WTC11 (cell line): Measurements from ENCODE around the gene TNNT2. TPM values are rescaled to one million over a fixed set of nuclear protein-coding genes. Genes with fewer than 3 reads are reported as not detected.

Source experiments
- ATAC-seq: fragments of 200-7000 bp; cut with Tn5 transposase; 2 replicates; pipeline ENCODE4 v1.10.0; 2021; ENCODE audit warnings: mild to moderate bottlenecking, moderate library complexity
- CTCF ChIA-PET: fragments of 300-600 bp; sonication (Branson Sonifier 250); formaldehyde crosslinking; loops from one replicate; lab custom pipeline; 2021; ENCODE audit warnings: antibody characterized with exemption; lab: Charles Lee
- POLR2A ChIA-PET: fragments of 350-600 bp; sonication (Branson Sonifier 250); formaldehyde crosslinking; loops from one replicate; lab custom pipeline; 2021; ENCODE audit warnings: antibody characterized with exemption; lab: Charles Lee
- DNase-seq: peaks from one replicate; pipeline ENCODE4 v3.0.0; 2021; ENCODE audit warnings: low spot score
- H3K27ac Mint-ChIP-seq: 2 replicates; pipeline ENCODE4 v1.8.0; 2021; ENCODE audit warnings: mixed read lengths
- H3K27me3 Mint-ChIP-seq: 2 replicates; pipeline ENCODE4 v1.8.0; 2021; ENCODE audit warnings: low read depth, mild to moderate bottlenecking, moderate library complexity, mixed read lengths
- H3K36me3 Mint-ChIP-seq: 2 replicates; pipeline ENCODE4 v1.8.0; 2021; ENCODE audit warnings: mixed read lengths
- H3K4me1 Mint-ChIP-seq: 2 replicates; pipeline ENCODE4 v1.8.0; 2022; ENCODE audit warnings: mixed read lengths
- H3K4me3 Mint-ChIP-seq: 2 replicates; pipeline ENCODE4 v1.8.0; 2021; ENCODE audit warnings: mild to moderate bottlenecking, moderate library complexity, mixed read lengths
- H3K9me3 Mint-ChIP-seq: 2 replicates; pipeline ENCODE4 v1.8.0; 2021; ENCODE audit warnings: mixed read lengths
- ARID4B ChIP-seq: sonication (generic); formaldehyde crosslinking; IDR thresholded peaks from 2 replicates; pipeline ENCODE4 v1.8.0; 2023; ENCODE audit warnings: missing genetic modification reagents, mild to moderate bottlenecking, borderline replicate concordance
- ATF1 ChIP-seq: sonication (generic); formaldehyde crosslinking; IDR thresholded peaks from 2 replicates; pipeline ENCODE4 v1.8.1; 2023; ENCODE audit warnings: mild to moderate bottlenecking, moderate library complexity, missing genetic modification reagents
- CBFB ChIP-seq: sonication (generic); formaldehyde crosslinking; IDR thresholded peaks from 2 replicates; pipeline ENCODE4 v1.8.1; 2022; ENCODE audit warnings: mild to moderate bottlenecking, low read depth, missing genetic modification reagents
- CTCF ChIP-seq: fragments of 200-600 bp; IDR thresholded peaks from 2 replicates; pipeline ENCODE4 v1.8.0; 2022; ENCODE audit warnings: antibody characterized with exemption
- ELF4 ChIP-seq: sonication (generic); formaldehyde crosslinking; IDR thresholded peaks from 2 replicates; pipeline ENCODE4 v1.8.1; 2022; ENCODE audit warnings: low read depth, mild to moderate bottlenecking, moderate library complexity, missing genetic modification reagents
- FOXJ3 ChIP-seq: sonication (generic); formaldehyde crosslinking; IDR thresholded peaks from 2 replicates; pipeline ENCODE4 v1.9.0; 2021; ENCODE audit warnings: missing genetic modification reagents, mild to moderate bottlenecking, borderline replicate concordance
- GRHL2 ChIP-seq: fragments of 250-450 bp; sonication (Bioruptor Pico); IDR thresholded peaks from 2 replicates; pipeline ENCODE4 v1.8.0; 2022; ENCODE audit warnings: mild to moderate bottlenecking, moderate library complexity; ENCODE audit not compliant: insufficient replicate concordance, severe bottlenecking
- GTF2I ChIP-seq: fragments of 250-450 bp; sonication (Bioruptor Pico); conservative IDR thresholded peaks from 2 replicates; pipeline ENCODE4 v1.4.0; 2021; ENCODE audit warnings: mild to moderate bottlenecking
- HMGA2 ChIP-seq: fragments of 250-450 bp; sonication (Bioruptor Pico); IDR thresholded peaks from 2 replicates; pipeline ENCODE4 v1.4.0; 2021; ENCODE audit warnings: mild to moderate bottlenecking, moderate library complexity
- JAZF1 ChIP-seq: fragments of 250-450 bp; sonication (Bioruptor Pico); IDR thresholded peaks from 2 replicates; pipeline ENCODE4 v1.9.0; 2021; ENCODE audit warnings: moderate library complexity, mild to moderate bottlenecking, inconsistent platforms
- MXD4 ChIP-seq: fragments of 250-450 bp; sonication (Bioruptor Pico); IDR thresholded peaks from 2 replicates; pipeline ENCODE4 v1.8.0; 2021; ENCODE audit warnings: mild to moderate bottlenecking, moderate library complexity, borderline replicate concordance
- NFATC4 ChIP-seq: fragments of 250-450 bp; sonication (Bioruptor Pico); IDR thresholded peaks from 2 replicates; pipeline ENCODE4 v1.9.0; 2021; ENCODE audit warnings: mild to moderate bottlenecking
- PRDM15 ChIP-seq: sonication (generic); formaldehyde crosslinking; IDR thresholded peaks from 2 replicates; pipeline ENCODE4 v1.8.0; 2022; ENCODE audit warnings: missing genetic modification reagents
- TEAD4 ChIP-seq: sonication (generic); formaldehyde crosslinking; IDR thresholded peaks from 2 replicates; pipeline ENCODE4 v1.8.0; 2022; ENCODE audit warnings: mild to moderate bottlenecking, missing genetic modification reagents
- USF1 ChIP-seq: sonication (generic); formaldehyde crosslinking; IDR thresholded peaks from 2 replicates; pipeline ENCODE4 v1.8.0; 2022; ENCODE audit warnings: mild to moderate bottlenecking, missing genetic modification reagents
- USF2 ChIP-seq: sonication (generic); formaldehyde crosslinking; IDR thresholded peaks from 2 replicates; pipeline ENCODE4 v1.8.1; 2023; ENCODE audit warnings: mild to moderate bottlenecking, missing genetic modification reagents, moderate library complexity
- ZBTB21 ChIP-seq: sonication (generic); formaldehyde crosslinking; IDR thresholded peaks from 2 replicates; pipeline ENCODE4 v1.8.1; 2023; ENCODE audit warnings: mild to moderate bottlenecking, missing genetic modification reagents, borderline replicate concordance
- ZNF396 ChIP-seq: fragments of 250-450 bp; sonication (Bioruptor Pico); IDR thresholded peaks from 2 replicates; pipeline ENCODE4 v1.8.0; 2021; ENCODE audit warnings: mild to moderate bottlenecking, moderate library complexity, borderline replicate concordance
- total RNA-seq: library from RNA; stranded (reverse); gene quantifications from 3 replicates; pipeline ENCODE4 v1.2.3, GENCODE V29; 2021
- TF ChIP-seq, protein P1 (sequence below): fragments of 250-450 bp; sonication (Bioruptor Pico); IDR thresholded peaks from 2 replicates; pipeline ENCODE4 v1.9.0; 2021; ENCODE audit warnings: moderate library complexity, mild to moderate bottlenecking, inconsistent platforms, borderline replicate concordance
- TF ChIP-seq, protein P2 (sequence below): fragments of 250-450 bp; sonication (Bioruptor Pico); conservative IDR thresholded peaks from 2 replicates; pipeline ENCODE4 v1.9.0; 2021; ENCODE audit warnings: mild to moderate bottlenecking

Gene TNNT2
- total RNA-seq, 1 experiment from 2014 or later = 6.1 TPM

- ATAC-seq (no peak), DNase-seq (no peak)
- Mint-ChIP-seq H3K4me1 (peaks cover 9% of the 10 kb centered on the region), H3K27ac (no peak overlapping the region), H3K9me3 (peaks cover 15% of the 10 kb centered on the region), H3K36me3 (peaks cover 7% of the 10 kb centered on the region), H3K4me3 (no peak overlapping the region), H3K27me3 (peaks cover 10% of the 10 kb centered on the region)
- no peak for TF ChIP-seq ARID4B (CRISPR knock-in tag)
- no peak for TF ChIP-seq ELF4
- no peak for TF ChIP-seq PRDM15 (CRISPR knock-in tag)
- no peak for TF ChIP-seq MXD4 (CRISPR knock-in tag)
- TF ChIP-seq JAZF1 (CRISPR knock-in tag) = no peak
- TF ChIP-seq ZBTB21 (CRISPR knock-in tag) = no peak
- no peak for TF ChIP-seq FOXJ3 (CRISPR knock-in tag)
- TF ChIP-seq CTCF = no peak
- TF ChIP-seq GRHL2 (CRISPR knock-in tag) = no peak
- no peak for TF ChIP-seq NFATC4 (CRISPR knock-in tag)
- TF ChIP-seq USF2 (CRISPR knock-in tag) = no peak
- no peak for TF ChIP-seq CBFB (CRISPR knock-in tag)
- no peak for TF ChIP-seq TEAD4
- TF ChIP-seq ZNF396 (CRISPR knock-in tag) = no peak
- TF ChIP-seq, protein P1, sequence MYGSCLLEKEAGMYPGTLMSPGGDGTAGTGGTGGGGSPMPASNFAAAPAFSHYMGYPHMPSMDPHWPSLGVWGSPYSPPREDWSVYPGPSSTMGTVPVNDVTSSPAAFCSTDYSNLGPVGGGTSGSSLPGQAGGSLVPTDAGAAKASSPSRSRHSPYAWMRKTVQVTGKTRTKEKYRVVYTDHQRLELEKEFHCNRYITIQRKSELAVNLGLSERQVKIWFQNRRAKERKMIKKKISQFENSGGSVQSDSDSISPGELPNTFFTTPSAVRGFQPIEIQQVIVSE = no peak
- TF ChIP-seq HMGA2 = no peak
- TF ChIP-seq GTF2I (CRISPR knock-in tag) = no peak
- TF ChIP-seq, protein P2, sequence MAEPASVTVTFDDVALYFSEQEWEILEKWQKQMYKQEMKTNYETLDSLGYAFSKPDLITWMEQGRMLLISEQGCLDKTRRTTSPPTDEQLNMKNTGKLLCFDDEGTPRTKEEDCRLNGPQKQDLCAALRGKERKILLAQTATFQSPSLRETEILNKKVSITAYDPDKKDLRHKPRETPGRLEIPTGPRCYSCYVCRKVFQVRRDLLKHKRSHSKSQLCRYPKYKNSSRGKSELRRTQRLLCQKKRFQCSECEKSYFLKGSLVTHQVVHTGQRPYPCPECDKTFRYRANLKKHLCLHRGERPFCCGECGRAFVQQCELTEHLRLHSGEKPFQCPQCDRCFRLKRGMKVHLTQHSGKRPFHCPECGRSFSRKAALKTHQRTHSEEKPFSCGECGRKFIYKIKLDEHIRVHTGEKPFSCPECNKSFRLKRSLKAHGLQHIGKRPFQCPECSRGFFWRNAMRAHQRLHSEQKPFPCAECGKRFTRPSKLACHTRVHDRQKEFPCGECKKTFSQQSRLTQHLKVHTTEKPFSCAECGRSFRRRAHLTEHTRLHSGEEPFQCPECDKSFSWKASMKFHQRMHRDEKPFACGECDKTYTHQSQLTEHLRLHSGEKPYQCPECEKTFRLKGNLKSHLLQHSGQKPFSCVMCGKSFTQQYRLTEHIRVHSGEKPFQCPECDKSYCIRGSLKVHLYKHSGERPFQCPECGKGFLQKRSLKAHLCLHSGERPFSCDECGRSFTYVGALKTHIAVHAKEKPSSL = no peak
- no peak for TF ChIP-seq ATF1 (CRISPR knock-in tag)
- no peak for TF ChIP-seq USF1 (CRISPR knock-in tag)
- ChIA-PET CTCF (interaction anchor here (1.0 to 2.0 kb wide), 7 partner anchors 12 to 35 kb away, joined by 3 to 10 read pairs (median 4); no protein-coding TSS in a partner anchor), POLR2A (no interaction called here)
Observed at GRCh38 chr1:201420608-201421002, 43.1 kb upstream of the TNNT2 start.
